ENCODE data around the gene BBX.

- TF ChIP-seq GATA2 (IDR thresholded peaks at IDR 0.05; ENCODE audit: low read depth, low read length) (no peak), GATA3 (IDR thresholded peaks at IDR 0.05; ENCODE audit: low read depth, low read length) (no peak)
These were observed 89.9 kb downstream of the BBX start for GRCh38 chr3:107612664-107613084.
